ENCODE results near the gene INTS15. TPM values are rescaled to one million over a fixed set of nuclear protein-coding genes. Genes with fewer than 3 reads are reported as not detected.

Gene INTS15
- polyA plus RNA-seq, 3 donors = 37.3 to 47.6 (median 40.5) TPM

DNA sequence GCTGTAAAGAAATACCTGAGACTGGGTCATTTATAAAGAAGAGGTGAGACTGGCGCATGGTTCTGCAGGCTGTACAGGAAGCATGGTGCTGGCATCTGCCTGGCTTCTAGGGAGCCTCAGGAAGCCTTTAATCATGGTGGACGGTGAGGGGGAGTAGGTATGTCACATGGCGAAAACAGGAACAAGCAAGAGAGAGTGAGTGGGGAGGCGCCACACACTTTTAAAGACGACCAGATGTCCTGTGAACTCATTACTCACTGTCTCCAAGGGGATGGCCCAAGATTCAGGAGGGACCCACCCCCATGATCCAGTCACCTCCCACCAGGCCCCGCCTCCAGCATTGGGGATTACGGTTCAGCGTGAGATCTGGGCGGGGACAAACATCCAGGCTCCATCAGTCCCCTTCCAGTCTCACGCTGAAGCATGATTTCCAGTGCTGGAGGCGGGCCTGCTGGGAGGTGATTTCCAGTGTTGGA is 50.5 kb downstream of the INTS15 start:
- DNase-seq = no peak

GRCh38 chr7:6641305-6642035 is 51.6 kb downstream of the INTS15 start:
- no peak for DNase-seq

DNA sequence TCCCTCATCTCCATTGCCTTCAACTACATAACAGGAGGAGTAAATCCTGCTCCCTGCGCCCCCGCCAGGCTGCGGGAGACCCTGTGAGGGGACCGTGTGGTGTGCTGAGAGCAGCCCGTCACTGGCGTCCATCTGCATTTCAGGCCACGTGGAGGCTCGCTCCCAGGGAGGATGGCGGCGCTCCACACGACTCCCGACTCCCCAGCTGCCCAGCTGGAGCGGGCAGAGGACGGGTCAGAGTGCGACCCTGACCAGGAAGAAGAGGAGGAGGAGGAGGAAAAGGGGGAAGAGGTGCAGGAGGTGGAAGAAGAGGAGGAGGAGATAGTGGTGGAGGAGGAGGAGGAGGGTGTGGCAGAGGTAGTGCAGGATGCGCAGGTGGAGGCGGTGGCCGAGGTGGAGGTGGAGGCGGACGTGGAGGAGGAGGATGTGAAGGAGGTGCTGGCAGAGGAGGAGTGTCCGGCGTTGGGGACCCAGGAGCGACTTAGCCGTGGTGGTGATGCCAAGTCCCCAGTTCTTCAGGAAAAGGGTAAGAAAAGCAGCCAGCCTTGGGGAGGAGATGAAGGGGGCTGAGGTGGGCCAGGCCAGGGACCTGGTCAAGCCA is 52.5 kb downstream of the INTS15 start:
- no peak for DNase-seq

- no peak for DNase-seq
Measured at GRCh38 chr7:6642861-6643640, 53.2 kb downstream of the INTS15 start.

DNA sequence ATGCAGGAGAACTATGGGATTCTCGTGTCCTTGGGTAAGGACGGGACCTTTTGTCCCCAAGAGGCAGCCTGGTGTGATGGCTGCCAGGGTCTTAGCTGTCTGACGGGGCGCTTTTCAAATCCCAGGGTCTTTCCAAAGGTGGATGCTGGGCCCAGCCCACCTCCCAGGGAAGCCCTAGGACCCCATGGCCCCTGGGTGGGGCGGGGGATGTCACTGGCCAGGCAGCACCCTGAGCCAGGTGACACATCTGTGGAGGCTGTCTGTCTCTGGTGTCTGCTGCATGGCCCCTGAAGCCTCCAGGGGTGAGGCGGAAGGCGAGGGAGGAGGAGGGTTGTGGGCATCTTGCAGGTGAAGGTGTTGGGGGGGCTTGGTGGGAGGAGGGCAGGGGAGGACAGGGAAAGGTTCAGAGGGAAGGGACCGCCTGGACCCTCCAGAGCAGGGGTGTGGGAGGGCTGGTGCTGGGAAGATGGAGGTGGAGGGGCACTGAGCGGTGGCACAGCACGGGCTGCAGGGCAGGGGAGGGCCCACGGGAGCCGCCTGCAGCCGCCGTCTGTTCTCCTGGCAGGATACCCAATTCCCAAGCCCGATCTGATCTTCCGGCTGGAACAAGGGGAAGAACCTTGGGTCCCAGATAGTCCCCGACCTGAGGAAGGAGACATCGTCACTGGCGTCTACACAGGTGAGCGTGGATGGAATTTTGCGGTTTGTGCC is 54.2 kb downstream of the INTS15 start:
- DNase-seq = no peak

- DNase-seq = no peak
Measured at GRCh38 chr7:6644728-6645127, 54.9 kb downstream of the INTS15 start.

DNA sequence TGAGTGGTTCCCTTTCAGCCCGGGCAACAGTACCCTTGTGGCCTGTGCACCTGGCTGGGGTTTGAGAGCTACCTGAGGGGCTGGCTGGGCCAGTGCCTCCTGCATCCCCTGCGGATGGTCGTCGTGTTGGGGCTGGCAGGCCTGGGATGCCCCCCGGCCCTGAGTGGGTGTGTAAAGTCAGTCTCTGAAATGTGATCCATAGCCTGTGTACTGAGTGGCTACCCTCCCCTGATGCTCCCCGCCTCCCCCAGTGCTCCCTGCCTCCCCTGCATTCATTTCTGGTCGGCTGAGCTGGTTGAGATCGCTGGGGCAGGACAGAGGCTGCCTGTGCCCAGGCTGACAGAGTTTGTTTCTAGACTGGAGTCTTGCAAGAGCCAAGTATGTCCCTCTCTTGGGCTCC is 56.6 kb downstream of the INTS15 start:
- peak; percentile 53 for DNase-seq

GRCh38 chr7:6647080-6647479 is 57.3 kb downstream of the INTS15 start:
- no peak for DNase-seq

DNA sequence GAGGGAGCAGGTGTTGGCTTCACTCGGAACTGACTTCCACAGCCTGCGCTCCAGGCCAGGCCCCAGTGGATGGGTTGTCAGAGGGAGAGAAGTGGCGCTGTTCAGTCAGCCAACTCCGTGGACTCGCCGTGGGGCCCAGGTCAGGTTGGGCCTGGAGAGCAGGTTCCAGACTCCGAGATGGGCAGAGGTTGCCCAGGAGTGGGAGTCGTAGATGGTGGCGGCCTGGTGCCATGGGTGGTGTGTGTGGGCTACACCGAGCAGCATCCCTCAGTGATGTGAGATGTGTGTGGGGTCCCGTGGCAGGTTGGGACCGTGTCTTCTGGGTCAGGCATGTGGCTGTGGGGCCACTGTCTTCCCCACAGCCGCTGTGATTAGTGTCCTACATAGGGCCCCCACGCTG is 57.7 kb downstream of the INTS15 start:
- no peak for DNase-seq

DNA sequence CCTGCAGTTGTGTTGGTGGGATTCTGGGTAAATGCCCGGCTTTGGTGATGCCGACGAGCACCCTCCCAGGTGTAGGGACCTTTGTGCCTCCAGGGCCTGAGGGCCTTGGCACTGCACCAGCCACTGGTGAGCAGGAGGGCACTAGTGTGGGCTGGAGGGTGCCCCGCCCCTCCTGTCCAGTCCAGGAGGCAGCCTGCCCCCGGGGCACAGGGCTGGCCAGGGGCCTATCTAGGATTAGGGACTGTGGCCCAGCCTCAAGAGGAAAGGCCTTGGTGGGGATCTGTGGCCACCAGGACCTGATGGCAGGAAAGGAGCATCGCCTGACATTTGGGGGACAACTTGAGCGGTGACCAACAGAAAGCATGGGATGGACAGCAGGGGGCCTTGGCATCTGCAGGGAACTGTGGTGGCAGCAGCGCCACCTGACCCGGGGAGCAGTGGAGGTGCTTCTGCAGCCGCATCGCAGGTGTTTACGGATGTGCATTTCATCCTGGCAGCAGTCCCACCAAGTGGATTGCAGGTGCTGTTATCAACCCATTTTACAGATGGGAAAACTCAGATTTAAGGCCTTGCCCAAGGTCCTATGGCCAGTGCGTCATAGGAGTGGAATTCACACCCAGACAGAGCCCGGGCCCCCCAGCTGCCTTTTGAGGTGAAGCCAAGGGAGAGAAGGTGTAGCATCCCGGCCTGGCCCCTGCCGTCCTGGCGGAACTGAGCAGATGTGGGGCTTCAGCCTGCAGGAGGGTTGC is 58.4 kb downstream of the INTS15 start:
- DNase-seq = no peak

- DNase-seq = no peak
Measured at GRCh38 chr7:6648815-6649104, 58.9 kb downstream of the INTS15 start.

- no peak for DNase-seq
Measured at GRCh38 chr7:6649241-6649961, 59.6 kb downstream of the INTS15 start.

DNA sequence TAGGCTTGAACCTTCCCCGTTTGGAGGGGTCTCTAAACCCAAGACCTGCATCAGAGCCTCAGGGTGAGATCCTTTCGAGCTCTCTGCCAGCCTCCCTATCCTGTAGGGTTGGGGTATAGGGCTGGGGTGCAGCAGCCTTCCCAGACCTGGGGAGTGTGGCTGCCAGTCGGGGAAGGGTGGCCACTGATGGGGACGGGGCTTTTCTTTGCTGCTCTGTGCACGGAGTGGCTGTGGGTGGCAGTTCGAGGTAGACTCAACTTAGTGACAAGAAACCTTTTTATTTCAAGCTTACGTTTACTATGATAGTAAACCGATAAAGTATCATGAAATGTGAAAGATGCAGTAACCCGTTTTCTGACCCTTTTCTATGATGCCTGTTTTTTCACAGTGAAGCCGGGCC is 60.3 kb downstream of the INTS15 start:
- no peak for DNase-seq

- DNase-seq = no peak
Measured at GRCh38 chr7:6650521-6651011, 60.7 kb downstream of the INTS15 start.

DNA sequence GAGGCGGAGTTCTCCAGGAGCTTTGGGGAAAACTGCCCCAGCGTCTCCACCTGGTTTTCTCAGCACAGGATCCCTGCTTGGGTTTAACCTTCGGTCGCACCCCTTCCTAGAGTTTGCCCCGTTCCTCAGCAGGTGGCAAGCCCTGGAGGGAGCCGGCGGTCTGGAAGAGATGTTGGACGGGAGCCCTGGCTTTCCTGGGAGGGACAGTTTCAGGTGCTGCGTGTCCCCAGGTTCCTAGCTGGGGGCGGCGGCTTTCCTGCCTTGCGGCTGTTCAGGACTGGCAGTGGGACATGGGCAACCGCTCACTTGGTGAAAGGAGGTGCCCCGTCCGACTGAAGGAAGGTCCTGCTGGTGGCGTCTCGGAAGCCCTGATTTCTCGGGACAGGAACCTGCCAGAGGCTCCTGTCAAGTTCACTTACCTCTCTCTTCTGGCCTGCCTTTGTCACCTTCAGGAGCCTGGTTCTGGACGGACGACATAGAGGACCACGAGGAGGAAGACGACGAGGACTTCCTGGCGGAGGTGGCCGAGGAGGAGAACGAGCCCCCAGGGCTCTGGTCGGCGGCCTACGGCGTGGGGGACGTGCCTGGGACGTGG is 62.1 kb downstream of the INTS15 start:
- no peak for DNase-seq

- no peak for DNase-seq
Measured at GRCh38 chr7:6652446-6653011, 62.7 kb downstream of the INTS15 start.

DNA sequence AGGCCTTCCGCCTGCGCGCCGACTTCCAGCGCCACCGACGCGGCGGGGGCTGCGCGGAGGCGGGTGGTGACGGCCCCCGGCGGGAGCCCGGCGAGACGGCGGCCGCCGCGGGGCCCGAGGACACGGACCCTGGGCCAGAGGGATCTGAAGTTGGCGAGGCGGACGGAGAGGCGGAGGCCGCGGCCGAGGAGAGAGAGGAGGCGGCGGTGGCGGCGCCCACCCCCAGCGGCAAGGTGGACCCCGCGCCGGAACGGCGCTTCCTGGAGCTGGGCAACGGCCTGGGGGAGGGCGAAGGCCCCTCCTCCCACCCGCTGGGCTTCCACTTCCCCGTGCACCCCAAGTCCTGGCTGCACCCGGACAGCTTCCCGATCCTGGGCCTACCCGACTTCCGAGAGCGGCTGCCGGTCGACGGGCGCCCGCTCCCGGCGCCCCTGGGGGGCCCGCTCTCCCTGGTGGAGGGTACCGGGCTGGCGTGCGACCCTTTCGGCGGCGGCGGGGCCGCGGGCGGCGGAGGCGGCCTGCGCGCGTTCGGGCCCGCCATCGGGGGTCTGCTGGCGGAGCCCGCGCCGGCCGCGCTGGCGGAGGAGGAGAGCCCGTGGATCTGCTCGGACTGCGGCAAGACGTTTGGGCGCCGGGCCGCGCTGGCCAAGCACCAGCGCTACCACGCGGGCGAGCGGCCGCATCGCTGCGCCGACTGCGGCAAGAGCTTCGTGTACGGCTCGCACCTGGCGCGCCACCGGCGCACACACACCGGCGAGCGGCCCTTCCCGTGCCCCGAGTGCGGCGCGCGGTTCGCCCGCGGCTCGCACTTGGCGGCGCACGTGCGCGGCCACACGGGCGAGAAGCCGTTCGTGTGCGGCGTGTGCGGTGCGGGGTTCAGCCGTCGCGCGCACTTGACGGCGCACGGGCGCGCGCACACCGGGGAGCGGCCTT is 63.5 kb downstream of the INTS15 start:
- no peak for DNase-seq

DNA sequence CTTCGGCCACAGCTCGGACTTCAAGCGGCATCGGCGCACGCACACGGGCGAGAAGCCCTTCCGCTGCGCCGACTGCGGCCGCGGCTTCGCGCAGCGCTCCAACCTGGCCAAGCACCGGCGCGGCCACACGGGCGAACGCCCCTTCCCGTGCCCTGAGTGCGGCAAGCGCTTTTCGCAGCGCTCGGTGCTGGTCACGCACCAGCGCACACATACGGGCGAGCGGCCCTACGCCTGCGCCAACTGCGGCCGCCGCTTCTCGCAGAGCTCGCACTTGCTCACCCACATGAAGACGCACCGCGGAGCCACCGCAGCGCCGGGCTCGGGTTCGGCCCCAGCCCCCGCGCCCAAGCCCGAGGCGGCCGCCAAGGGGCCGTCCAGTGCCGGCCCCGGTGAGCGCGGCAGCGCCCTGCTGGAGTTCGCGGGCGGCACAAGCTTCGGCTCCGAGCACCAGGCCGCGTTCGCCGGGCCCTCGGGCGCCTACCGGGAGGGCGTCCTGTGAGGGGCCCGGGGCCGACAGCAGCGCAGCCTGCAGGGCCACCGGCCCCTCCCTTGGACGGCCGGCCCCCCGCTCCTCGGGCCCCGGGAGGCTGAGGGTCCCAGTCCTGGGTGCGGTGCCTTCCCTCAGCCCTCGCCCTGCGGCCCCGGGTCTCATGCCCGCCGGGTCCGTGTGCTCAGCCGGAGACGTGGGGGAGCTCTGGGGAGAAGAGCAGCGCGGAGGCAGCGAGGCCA is 64.5 kb downstream of the INTS15 start:
- DNase-seq = no peak
